ENCODE results near the gene ARHGEF6. TPM values are rescaled to one million over a fixed set of nuclear protein-coding genes. Genes with fewer than 3 reads are reported as not detected.
A peak's percentile ranks its signal among the peaks of the same experiment; 100 is the strongest.

The ARHGEF6 gene
- total and polyA plus RNA-seq, 4 donors, result 1.6 to 9.2 (median 4.2) TPM

- no peak for DNase-seq (ENCODE audit: low spot score)
- 45% methylated on average over 8 of the region's 8 CpGs for WGBS
- no peak for TF ChIP-seq FOXA1 (IDR thresholded peaks at IDR 0.05)
- peak; percentile 57 for TF ChIP-seq CTCF (IDR thresholded peaks at IDR 0.05; ENCODE audit: low read depth, low read length, missing input control)
- peak; percentile 77 to 90 for TF ChIP-seq RAD21 (IDR thresholded peaks at IDR 0.05)
These were observed 86.2 kb downstream of the ARHGEF6 start for GRCh38 chrX:136694431-136695087.

GRCh38 chrX:136692271-136692670 lies 88.5 kb downstream of the ARHGEF6 start:
- Histone ChIP-seq H3K36me3 (ENCODE audit: control insufficient read depth in 4 of 4, insufficient read depth in 3 of 4, low read depth in 1 of 4, low read length in 3 of 4) (no peaks in the 10 kb centered on the region), H3K9ac (ENCODE audit: low read depth in 1 of 2, low read length in 2 of 2) (no peak overlapping the region), H3K27ac (ENCODE audit: low read depth in 1 of 2, low read length in 2 of 2) (no peak overlapping the region), H3K9me3 (ENCODE audit: control insufficient read depth in 4 of 4, low read length in 3 of 4) (no peaks in the 10 kb centered on the region), H3K27me3 (ENCODE audit: control insufficient read depth in 4 of 4, insufficient read depth in 4 of 4, low read length in 3 of 4) (no peaks in the 10 kb centered on the region), H3K4me3 (ENCODE audit: low read depth in 1 of 3, low read length in 3 of 3) (no peak overlapping the region), H3K4me1 (ENCODE audit: control insufficient read depth in 4 of 4, insufficient read depth in 4 of 4, low read length in 3 of 4) (no peaks in the 10 kb centered on the region)
- 96% methylated on average over 4 of the region's 4 CpGs for WGBS
- TF ChIP-seq, protein P1, sequence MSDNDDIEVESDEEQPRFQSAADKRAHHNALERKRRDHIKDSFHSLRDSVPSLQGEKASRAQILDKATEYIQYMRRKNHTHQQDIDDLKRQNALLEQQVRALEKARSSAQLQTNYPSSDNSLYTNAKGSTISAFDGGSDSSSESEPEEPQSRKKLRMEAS (IDR thresholded peaks at IDR 0.05), result no peak
- no peak for TF ChIP-seq GABPA (IDR thresholded peaks at IDR 0.05 in 1 of 2, conservative IDR thresholded peaks at IDR 0.05 in 1 of 2)
- TF ChIP-seq FOXA1 (IDR thresholded peaks at IDR 0.05), result no peak
- TF ChIP-seq RAD21 (IDR thresholded peaks at IDR 0.05), result no peak
- TF ChIP-seq HNF4G (IDR thresholded peaks at IDR 0.05), result no peak
- no peak for TF ChIP-seq REST (IDR thresholded peaks at IDR 0.05)
- no peak for TF ChIP-seq YY1 (IDR thresholded peaks at IDR 0.05)
- no peak for DNase-seq (ENCODE audit: low spot score)

More at GRCh38 chrX:136694431-136695087, 86.2 kb downstream of the ARHGEF6 start:
- H3K27me3 ChIP-seq (ENCODE audit: control insufficient read depth in 4 of 4, insufficient read depth in 4 of 4, low read length in 3 of 4), result no peaks in the 10 kb centered on the region
- H3K4me1 ChIP-seq (ENCODE audit: control insufficient read depth in 4 of 4, insufficient read depth in 4 of 4, low read length in 3 of 4), result no peaks in the 10 kb centered on the region
- H3K9me3 ChIP-seq (ENCODE audit: control insufficient read depth in 4 of 4, low read length in 3 of 4), result no peaks in the 10 kb centered on the region
- no peak overlapping the region for H3K27ac ChIP-seq (ENCODE audit: low read depth in 1 of 2, low read length in 2 of 2)
- H3K9ac ChIP-seq (ENCODE audit: low read depth in 1 of 2, low read length in 2 of 2), result no peak overlapping the region
- H3K4me3 ChIP-seq (ENCODE audit: low read depth in 1 of 3, low read length in 3 of 3), result no peak overlapping the region
- H3K36me3 ChIP-seq (ENCODE audit: control insufficient read depth in 4 of 4, insufficient read depth in 3 of 4, low read depth in 1 of 4, low read length in 3 of 4), result no peaks in the 10 kb centered on the region

DNA sequence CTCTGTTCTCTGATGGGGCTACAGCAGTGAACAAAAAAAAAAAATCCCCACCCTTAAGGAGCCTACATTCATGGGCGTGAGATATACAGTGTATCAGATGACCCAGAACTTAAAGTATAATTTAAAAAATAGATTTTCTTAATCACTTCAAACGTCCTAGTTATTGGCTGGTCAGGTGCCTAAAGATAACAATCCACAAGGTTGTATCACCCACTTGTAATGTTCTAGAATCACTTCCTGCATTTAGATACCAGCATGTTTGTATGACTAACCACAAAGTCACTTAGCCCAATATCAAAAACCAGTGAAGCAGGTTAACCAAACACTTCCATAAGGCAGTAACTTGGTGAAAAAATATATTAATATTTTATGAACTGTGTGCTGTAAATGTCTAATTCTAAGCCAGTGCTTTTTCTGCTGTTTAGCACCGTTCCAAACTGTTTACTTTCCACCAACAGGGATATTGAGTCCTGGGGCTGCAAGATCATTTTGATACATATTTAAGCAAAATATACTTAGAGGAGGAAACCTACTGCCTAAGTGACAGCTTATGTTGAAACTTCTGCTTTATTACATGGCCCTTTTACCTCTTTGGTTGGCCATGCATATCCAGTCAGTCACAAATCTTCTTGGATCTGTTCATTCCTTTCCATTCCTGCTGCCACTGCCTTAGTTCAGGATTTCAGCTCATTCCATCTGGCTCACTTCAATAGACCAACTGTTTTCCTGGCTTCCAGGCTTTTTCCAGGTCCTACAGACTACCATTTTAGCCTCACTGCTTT lies 89.5 kb downstream of the ARHGEF6 start:
- Histone ChIP-seq H3K4me1 (ENCODE audit: control insufficient read depth in 4 of 4, insufficient read depth in 4 of 4, low read length in 3 of 4) (no peaks in the 10 kb centered on the region), H3K9me3 (ENCODE audit: control insufficient read depth in 4 of 4, low read length in 3 of 4) (no peaks in the 10 kb centered on the region), H3K27me3 (ENCODE audit: control insufficient read depth in 4 of 4, insufficient read depth in 4 of 4, low read length in 3 of 4) (no peaks in the 10 kb centered on the region), H3K4me3 (ENCODE audit: low read depth in 1 of 3, low read length in 3 of 3) (no peak overlapping the region), H3K36me3 (ENCODE audit: control insufficient read depth in 4 of 4, insufficient read depth in 3 of 4, low read depth in 1 of 4, low read length in 3 of 4) (no peaks in the 10 kb centered on the region), H3K9ac (ENCODE audit: low read depth in 1 of 2, low read length in 2 of 2) (no peak overlapping the region), H3K27ac (ENCODE audit: low read depth in 1 of 2, low read length in 2 of 2) (no peak overlapping the region)
- TF ChIP-seq HNF4A (conservative IDR thresholded peaks at IDR 0.05), result no peak
- no peak for TF ChIP-seq JUND (IDR thresholded peaks at IDR 0.05)
- TF ChIP-seq, protein P1 (IDR thresholded peaks at IDR 0.05), result no peak
- no peak for TF ChIP-seq GABPA (IDR thresholded peaks at IDR 0.05 in 1 of 2, conservative IDR thresholded peaks at IDR 0.05 in 1 of 2)
- TF ChIP-seq FOXA1 (IDR thresholded peaks at IDR 0.05), result no peak
- no peak for TF ChIP-seq REST (IDR thresholded peaks at IDR 0.05)
- TF ChIP-seq RXRA (IDR thresholded peaks at IDR 0.05), result no peak
- TF ChIP-seq NR2F2 (IDR thresholded peaks at IDR 0.05), result no peak
- 61% methylated on average over 3 of the region's 3 CpGs for WGBS
- DNase-seq (ENCODE audit: low spot score), result no peak

Measured in liver (tissue), 9 donors.